KOPT-K1 (cell line): Measurements from ENCODE around the gene CST11.

Source experiments
- H3K27ac ChIP-seq: fragments of 200-600 bp; sonication (generic); 2 replicates; pipeline ENCODE4 v1.5.1; 2016; ENCODE audit warnings: antibody characterized with exemption, mild to moderate bottlenecking, low read depth, low read length; ENCODE audit not compliant: poor library complexity, severe bottlenecking
- H3K36me3 ChIP-seq: fragments of 200-600 bp; sonication (generic); 2 replicates; pipeline ENCODE4 v1.5.1; 2017; ENCODE audit warnings: antibody characterized with exemption, mild to moderate bottlenecking, low read length, moderate library complexity; ENCODE audit not compliant: insufficient read depth
- H3K9me3 ChIP-seq: fragments of 200-600 bp; sonication (generic); 2 replicates; pipeline ENCODE4 v1.5.1; 2017; ENCODE audit warnings: antibody characterized with exemption, low read length, mild to moderate bottlenecking; ENCODE audit not compliant: insufficient read depth, poor library complexity, severe bottlenecking

Gene CST11

DNA sequence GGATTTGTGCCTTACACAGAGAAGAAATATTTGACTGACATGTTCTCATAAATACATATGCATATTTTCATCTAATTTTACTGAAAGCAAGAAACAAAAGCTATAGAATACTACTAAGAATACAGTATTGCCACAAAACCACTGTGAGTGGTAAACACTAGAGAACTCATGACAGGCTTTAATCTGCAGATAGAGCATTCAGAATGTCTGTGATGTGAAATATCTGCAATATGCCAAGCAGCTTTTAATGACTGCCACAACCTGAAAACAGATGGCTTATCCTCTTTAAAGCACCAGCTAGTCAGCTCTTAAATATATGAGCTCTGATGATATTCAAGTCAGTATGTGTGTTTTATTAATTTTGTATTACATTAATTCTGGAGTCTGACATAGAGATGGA, 34.8 kb downstream of the CST11 start:
- no peaks in the 10 kb centered on the region for H3K36me3 ChIP-seq
- H3K27ac ChIP-seq: no peak overlapping the region
- no peaks in the 10 kb centered on the region for H3K9me3 ChIP-seq

DNA sequence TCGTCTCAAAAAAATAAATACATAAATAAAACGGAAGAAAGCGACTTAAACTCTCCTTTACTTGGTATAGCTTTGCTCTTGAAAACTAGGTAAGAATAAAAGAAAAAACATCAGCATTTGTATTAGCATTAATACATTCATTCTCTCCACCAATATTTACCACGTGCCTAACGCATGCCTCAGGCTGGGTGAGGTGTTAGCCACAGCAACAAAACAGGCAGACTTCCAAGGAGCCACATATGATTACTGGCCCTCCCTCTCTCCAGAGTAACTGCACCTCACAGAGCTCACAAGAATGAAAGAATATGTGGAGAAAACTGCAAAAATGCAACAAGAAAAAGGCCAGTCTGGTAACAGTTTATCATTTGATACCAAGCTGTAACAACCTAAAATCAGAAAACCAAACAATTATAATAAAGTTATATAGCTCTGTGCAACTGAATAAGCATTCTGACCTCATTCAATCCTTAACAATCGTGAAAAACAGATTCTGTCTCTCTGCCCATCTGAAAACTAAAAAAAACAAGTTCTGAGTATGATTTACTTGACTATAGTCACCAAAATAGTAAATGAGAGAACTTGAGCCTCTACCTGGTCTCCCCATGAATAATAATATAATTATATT, 36.6 kb downstream of the CST11 start:
- H3K9me3 ChIP-seq: no peaks in the 10 kb centered on the region
- H3K36me3 ChIP-seq: no peaks in the 10 kb centered on the region
- H3K27ac ChIP-seq: no peak overlapping the region

DNA sequence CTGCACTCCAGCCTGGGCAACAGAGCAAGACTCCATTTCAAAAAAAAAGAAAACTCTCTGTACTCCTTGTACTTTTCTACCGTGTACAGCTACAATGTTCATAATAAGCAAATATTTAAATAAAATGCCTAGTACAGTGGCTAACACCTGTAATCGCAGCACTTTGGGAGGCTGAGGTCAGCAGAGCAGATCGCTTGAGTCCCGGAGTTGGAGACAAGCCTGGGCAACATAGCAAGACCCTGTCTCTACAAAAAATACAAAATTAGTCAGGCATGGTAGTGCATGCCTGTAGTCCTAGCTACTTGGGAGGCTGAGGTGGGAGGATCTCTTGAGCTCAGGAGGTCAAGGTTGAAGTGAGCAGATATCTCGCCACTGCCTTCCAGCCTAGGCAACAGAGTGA, 37.1 kb downstream of the CST11 start:
- Histone ChIP-seq H3K36me3 (no peaks in the 10 kb centered on the region), H3K27ac (no peak overlapping the region)

DNA sequence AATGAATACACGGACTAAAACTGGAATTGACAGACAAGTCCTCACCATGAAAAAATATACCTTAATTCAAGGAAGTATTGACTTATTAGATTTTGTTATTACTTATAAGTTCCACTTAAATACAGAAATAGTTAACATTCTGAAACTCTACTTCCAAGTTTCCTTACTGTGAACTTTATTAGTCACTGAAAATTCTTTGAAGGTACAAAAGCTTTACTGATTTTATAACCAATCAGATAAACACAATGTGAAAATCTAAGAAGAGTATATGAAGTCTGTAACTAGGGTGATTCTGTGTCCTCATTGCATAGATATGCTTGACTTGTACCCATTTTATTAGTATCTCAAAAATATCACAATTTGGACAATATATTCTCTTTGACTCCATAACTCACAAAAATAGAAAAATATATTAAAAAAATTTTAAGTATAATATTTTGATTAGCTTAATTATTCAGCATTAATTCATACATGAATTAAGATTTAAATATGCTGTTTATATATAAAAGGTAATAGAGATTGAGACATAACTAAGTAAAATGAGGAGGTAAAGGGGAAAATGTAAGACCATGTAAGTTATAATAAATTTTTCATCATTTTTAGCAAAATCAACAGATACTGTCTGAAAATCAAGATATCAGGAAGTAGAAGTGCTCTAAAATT, 38.0 kb downstream of the CST11 start:
- Histone ChIP-seq H3K36me3 (no peaks in the 10 kb centered on the region), H3K27ac (no peak overlapping the region), H3K9me3 (no peaks in the 10 kb centered on the region)

More for the DNA sequence above, 37.1 kb downstream of the CST11 start:
- H3K9me3 ChIP-seq: no peaks in the 10 kb centered on the region

DNA sequence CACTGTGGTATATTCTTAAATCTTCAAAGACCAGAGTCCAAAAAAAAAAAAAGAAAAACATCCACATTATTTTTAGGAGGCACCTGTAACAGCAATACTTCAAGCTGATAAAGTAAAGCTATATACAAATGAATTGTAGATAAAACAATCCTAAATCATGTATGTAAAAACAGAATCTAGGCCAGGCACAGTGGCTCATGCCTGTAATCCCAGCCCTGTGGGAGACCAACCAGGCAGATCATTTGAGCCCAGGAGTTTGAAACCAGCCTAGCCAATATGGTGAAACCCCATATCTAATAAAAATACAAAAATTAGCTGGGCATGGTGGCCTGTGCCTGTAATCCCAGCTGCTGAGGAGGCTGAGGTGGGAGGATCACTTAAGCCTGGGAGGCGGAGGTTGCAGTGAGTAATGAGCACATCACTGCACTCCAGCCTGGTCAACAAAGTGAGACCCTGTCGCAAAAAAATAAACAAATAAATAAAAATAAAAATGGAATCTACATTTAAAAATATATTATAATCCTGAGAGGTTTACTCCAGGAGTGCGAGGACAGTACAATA, 38.7 kb downstream of the CST11 start:
- H3K36me3 ChIP-seq: no peaks in the 10 kb centered on the region
- H3K9me3 ChIP-seq: no peaks in the 10 kb centered on the region
- H3K27ac ChIP-seq: no peak overlapping the region

DNA sequence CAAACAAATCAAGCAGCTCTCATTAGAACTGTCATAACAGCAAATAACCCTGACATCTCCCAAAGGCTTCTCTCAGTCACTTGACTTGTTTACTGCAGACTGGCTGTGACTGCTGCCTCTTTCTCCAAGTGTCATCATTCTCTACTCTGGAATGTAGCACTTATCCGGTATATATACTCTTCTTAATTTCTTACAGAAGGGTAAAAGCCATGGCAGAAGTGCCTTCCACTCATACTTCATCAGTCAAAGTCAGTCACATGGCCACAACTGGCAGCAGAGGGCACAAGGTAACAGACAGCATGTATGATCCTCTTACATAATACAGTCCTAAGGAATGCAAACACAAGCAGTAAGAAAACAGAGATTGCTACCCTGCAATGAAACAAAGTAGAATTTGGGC, 40.6 kb downstream of the CST11 start:
- Histone ChIP-seq H3K9me3 (no peaks in the 10 kb centered on the region), H3K27ac (no peak overlapping the region), H3K36me3 (no peaks in the 10 kb centered on the region)

DNA sequence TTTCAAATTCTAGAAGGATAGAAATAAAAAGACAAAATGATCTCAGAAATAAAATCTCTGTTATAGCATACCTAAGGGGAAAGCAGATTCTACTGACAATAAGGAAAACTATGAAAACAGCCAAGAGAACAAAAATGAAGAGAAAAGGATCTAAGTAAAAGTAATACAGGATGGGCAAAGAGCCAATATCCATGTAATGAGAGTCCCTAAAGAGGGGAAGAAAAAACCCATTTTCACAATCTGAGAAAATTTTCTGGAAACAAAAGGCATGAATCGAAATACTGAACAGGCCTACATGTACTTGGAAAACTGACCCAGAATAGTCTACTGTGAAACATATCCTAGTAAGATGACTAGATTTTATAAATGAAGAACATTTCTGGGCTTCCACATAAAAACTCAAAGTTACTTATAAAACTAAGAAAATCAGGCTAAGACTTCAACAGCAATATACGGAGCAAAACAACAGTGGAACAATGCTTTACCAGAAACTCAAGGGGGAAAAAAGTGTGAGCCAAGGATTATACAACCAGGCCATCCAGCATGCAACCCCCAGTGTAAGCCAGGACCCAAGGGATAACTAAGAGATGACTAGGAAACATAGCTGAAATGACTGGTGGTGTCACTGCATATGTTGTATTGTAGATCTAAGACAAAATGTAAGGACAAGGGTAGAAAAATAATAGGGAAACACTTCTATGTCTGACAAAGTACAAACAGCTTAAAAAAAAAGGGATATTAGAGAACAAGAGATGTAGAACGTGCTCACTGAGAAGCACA, 41.6 kb downstream of the CST11 start:
- Histone ChIP-seq H3K9me3 (no peaks in the 10 kb centered on the region), H3K27ac (no peak overlapping the region), H3K36me3 (no peaks in the 10 kb centered on the region)

DNA sequence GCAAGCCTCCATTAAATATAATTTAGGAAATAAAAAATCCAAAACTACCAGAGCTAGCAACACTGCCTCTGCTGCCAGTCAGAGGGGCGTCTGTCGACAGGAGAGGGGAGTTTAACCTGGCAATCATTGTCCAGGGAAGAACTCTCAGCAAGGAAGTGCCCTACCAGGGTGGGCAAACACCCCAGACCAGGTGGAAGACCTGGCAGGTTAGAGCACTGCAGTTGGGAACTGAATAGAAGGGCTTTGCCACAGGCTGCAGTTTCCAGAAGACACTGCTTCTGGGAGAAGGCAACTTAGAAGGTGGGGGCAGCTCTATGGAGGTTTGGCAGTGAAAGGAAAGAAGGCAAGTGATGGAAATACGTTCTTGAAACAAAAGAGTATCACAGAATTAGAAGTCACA, 42.9 kb downstream of the CST11 start:
- Histone ChIP-seq H3K9me3 (no peaks in the 10 kb centered on the region), H3K36me3 (no peaks in the 10 kb centered on the region), H3K27ac (no peak overlapping the region)

DNA sequence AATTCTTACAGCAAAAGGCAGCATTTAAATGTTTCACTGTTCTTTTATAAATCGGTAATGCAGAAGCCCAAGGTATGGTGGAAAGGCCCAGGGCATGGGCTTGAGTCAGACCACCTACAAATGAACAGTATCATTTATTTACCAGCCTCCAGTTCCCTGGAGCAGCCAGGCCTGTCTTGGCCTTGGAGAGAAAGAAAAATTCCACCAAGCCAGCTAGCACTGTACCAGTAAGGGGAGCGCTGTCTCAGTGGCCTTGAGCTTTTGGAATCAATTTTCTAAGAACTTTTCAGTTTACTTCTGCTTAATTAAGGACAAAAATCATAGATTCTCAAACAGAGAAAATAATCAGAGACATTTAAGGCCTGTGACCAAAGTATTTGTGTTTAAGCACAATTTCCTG, 43.7 kb downstream of the CST11 start:
- no peak overlapping the region for H3K27ac ChIP-seq
- H3K9me3 ChIP-seq: no peaks in the 10 kb centered on the region
- no peaks in the 10 kb centered on the region for H3K36me3 ChIP-seq

DNA sequence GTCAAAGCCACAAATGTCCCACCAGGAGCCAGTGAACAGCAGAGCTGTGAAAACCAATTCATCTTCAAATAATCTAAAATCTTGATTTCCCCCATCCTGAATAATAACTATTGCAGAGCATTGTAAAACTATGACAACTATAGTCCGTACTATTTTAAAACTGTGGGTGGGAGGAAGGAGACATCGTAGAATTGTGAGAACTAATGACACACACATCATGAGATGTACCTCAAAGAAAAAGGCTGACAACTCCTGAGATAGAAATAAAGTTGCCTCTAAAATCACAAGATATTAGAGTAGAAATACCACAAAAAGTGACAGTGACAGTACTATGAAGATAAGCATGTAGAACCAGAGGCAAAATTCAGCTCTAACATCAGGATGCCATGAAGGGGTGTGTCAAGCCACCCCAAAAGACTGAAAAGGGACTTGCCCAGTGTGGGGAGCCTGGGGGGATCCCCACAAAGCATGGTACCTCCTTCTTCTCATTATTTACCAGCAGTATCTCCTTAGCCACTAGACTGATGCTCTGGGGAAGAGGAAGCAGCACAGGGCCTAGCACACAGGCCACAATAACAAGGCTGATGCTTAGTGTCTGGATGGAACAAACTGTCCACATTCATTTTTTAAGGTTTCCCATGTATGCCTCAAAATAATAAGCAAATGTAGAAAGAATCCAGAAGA, 44.8 kb downstream of the CST11 start:
- no peaks in the 10 kb centered on the region for H3K9me3 ChIP-seq
- no peak overlapping the region for H3K27ac ChIP-seq
- H3K36me3 ChIP-seq: no peaks in the 10 kb centered on the region

DNA sequence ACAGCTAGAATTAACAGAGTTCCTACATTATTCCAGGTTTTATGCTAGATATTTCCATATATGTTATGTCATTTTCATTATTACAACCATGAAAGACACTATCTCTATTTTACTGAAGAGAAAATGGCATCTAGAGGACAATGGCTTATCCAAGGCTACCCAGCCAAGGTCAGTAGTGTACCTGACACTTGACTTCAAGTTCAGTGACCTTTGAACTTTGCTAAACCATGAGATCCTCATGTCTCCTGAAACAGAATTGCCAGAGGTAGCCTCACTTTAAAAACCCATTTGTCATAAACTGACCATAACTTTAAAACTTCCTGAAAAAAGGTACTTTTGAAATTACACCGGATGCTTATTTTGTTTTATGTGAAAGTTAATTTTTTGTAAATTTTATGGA, 45.8 kb downstream of the CST11 start:
- no peak overlapping the region for H3K27ac ChIP-seq
- H3K36me3 ChIP-seq: no peaks in the 10 kb centered on the region
- H3K9me3 ChIP-seq: no peaks in the 10 kb centered on the region

DNA sequence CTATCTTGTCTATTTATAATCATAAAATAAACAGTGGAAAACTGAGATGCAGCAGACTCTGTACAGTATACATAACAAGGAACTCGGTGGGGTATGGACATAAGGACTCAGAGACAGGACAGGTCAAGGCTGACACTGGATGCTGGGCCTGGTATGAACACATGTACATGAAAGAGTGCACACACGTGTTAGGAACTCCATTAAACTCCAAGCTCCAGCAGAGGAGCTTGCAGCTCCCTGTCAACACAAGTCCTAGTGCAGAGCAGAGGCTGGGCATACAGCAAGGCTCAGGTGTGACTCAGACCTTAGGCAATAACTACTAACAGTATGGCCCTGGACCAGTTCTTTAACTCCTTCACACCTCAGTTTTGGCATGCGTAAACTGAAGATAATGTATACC, 48.5 kb downstream of the CST11 start:
- Histone ChIP-seq H3K36me3 (peaks cover 4% of the 10 kb centered on the region), H3K9me3 (no peaks in the 10 kb centered on the region), H3K27ac (no peak overlapping the region)

DNA sequence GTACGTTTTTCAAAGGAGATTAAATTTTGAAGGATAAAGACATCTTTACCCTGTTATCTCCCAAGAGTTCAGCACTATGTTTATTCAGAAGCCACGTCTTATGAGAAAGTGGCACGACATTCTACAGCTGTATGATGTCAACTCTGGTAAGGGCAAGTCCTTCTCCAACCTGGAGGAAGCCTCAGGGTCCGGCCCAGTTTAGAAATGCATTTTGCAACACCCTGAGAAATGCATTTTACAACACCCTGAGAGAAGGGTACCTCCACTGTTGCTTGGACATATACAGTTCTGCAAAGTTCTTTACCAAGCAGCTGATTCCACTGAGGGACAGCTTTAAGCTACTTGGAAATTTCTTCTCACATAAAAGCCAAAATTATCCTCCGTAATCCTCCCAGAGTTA, 48.9 kb downstream of the CST11 start:
- Histone ChIP-seq H3K9me3 (no peaks in the 10 kb centered on the region), H3K27ac (no peak overlapping the region), H3K36me3 (peaks cover 4% of the 10 kb centered on the region)

DNA sequence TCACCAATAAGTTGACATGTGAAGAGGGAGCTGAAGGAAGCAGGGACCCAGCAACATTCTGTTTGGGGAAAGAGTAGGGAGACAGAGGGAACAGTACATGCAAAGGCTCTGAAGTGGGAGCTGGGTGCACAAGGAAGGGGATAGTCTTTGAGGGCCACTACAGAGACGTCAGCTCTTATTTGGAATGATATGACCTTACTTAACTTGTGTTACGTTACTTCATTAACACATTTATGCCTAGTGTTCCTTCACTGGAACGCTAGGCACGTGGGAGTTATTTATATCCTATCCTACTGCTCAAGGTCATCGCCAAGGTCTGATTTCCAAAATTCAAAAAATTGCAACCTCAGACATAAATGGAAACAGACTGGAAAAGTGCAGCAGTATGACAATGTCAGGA, 51.6 kb downstream of the CST11 start:
- Histone ChIP-seq H3K9me3 (no peaks in the 10 kb centered on the region), H3K36me3 (peaks cover 8% of the 10 kb centered on the region)

More for the DNA sequence above, 51.6 kb downstream of the CST11 start:
- H3K27ac ChIP-seq: no peak overlapping the region
